Loucy (cell line): ENCODE data around the gene DAZL.
A peak's percentile ranks its signal among the peaks of the same experiment; 100 is the strongest.

ENCODE experiments used
- H2AFZ ChIP-seq: fragments of 200-600 bp; sonication (generic); 2 replicates; pipeline ENCODE4 v1.6.0; 2016; ENCODE audit warnings: antibody characterized with exemption, mild to moderate bottlenecking, low read length, moderate library complexity
- H3F3A ChIP-seq: fragments of 200-600 bp; 2 replicates; pipeline ENCODE4 v1.6.0; 2016; ENCODE audit warnings: antibody characterized with exemption, low read depth, mild to moderate bottlenecking
- H3K27me3 ChIP-seq: fragments of 200-600 bp; sonication (generic); 2 replicates; pipeline ENCODE4 v1.6.1; 2014; ENCODE audit warnings: low read length, mild to moderate bottlenecking; ENCODE audit not compliant: insufficient read depth, poor library complexity, severe bottlenecking
- H3K36me3 ChIP-seq: fragments of 200-600 bp; sonication (generic); 2 replicates; pipeline ENCODE4 v1.6.1; 2016; ENCODE audit warnings: low read length; ENCODE audit not compliant: insufficient read depth
- H3K4me1 ChIP-seq: fragments of 200-600 bp; sonication (generic); 2 replicates; pipeline ENCODE4 v1.5.1; 2014; ENCODE audit warnings: low read length, mild to moderate bottlenecking; ENCODE audit not compliant: insufficient read depth, poor library complexity, severe bottlenecking
- H3K4me2 ChIP-seq: fragments of 200-600 bp; sonication (generic); 2 replicates; pipeline ENCODE4 v1.6.0; 2014; ENCODE audit warnings: antibody characterized with exemption, low read length, low read depth, mild to moderate bottlenecking; ENCODE audit not compliant: poor library complexity, severe bottlenecking
- H3K4me3 ChIP-seq: fragments of 200-600 bp; sonication (generic); 2 replicates; pipeline ENCODE4 v1.5.1; 2014; ENCODE audit warnings: low read length, mild to moderate bottlenecking, mixed read lengths; ENCODE audit not compliant: poor library complexity, severe bottlenecking
- H3K79me2 ChIP-seq: fragments of 200-600 bp; sonication (generic); 2 replicates; pipeline ENCODE4 v1.6.1; 2014; ENCODE audit warnings: low read length; ENCODE audit not compliant: insufficient read depth
- H3K9ac ChIP-seq: fragments of 200-600 bp; sonication (generic); 2 replicates; pipeline ENCODE4 v1.6.0; 2014; ENCODE audit warnings: mild to moderate bottlenecking, low read depth, low read length, moderate library complexity; ENCODE audit not compliant: poor library complexity, severe bottlenecking
- H3K9me2 ChIP-seq: fragments of 200-600 bp; sonication (generic); replicated peaks from 2 replicates; pipeline ENCODE4 v1.6.1; 2016; ENCODE audit warnings: low read depth, low read length, mixed read lengths
- H3K9me3 ChIP-seq: fragments of 200-600 bp; sonication (generic); 2 replicates; pipeline ENCODE4 v1.6.1; 2014; ENCODE audit warnings: mild to moderate bottlenecking, antibody characterized with exemption, low read length, low read depth; ENCODE audit not compliant: insufficient read depth
- H4K20me1 ChIP-seq: fragments of 200-600 bp; sonication (generic); 2 replicates; pipeline ENCODE4 v1.6.0; 2014; ENCODE audit warnings: antibody characterized with exemption, low read length, mild to moderate bottlenecking; ENCODE audit not compliant: insufficient read depth, poor library complexity, severe bottlenecking
- CTCF ChIP-seq: fragments of 200-600 bp; sonication (generic); conservative IDR thresholded peaks from 2 replicates; pipeline ENCODE4 v1.5.1; 2014; ENCODE audit warnings: mild to moderate bottlenecking, antibody characterized with exemption, low read length
- EZH2phosphoT487 ChIP-seq: fragments of 200-600 bp; IDR thresholded peaks from 2 replicates; pipeline ENCODE4 v1.6.1; 2018; ENCODE audit warnings: antibody characterized with exemption, mild to moderate bottlenecking, moderate library complexity, borderline replicate concordance

DAZL gene

GRCh38 chr3:16589867-16590624, 15.2 kb downstream of the DAZL start:
- no peak for TF ChIP-seq CTCF
- no peak for TF ChIP-seq EZH2phosphoT487
- H3F3A ChIP-seq: 0 out of 2 replicates have a peak, but pooled peaks cover 3% of the 10 kb centered on the region
- H4K20me1 ChIP-seq: no peaks in the 10 kb centered on the region
- H3K4me3 ChIP-seq: no peak overlapping the region
- H3K36me3 ChIP-seq: no peaks in the 10 kb centered on the region
- no peaks in the 10 kb centered on the region for H3K9me3 ChIP-seq
- peaks cover 4% of the 10 kb centered on the region for H3K4me1 ChIP-seq
- no peaks in the 10 kb centered on the region for H3K79me2 ChIP-seq
- no peaks in the 10 kb centered on the region for H3K9me2 ChIP-seq
- no peak overlapping the region for H3K9ac ChIP-seq
- H3K27me3 ChIP-seq: no peaks in the 10 kb centered on the region
- H2AFZ ChIP-seq: no peak overlapping the region; the same call in 1 of the 2 replicates
- no peak overlapping the region for H3K4me2 ChIP-seq

- Histone ChIP-seq H3K27me3 (no peaks in the 10 kb centered on the region), H3K36me3 (no peaks in the 10 kb centered on the region), H3K9ac (no peak overlapping the region)
These were observed 16.1 kb downstream of the DAZL start for GRCh38 chr3:16589120-16589519.

GRCh38 chr3:16587681-16588060, 17.6 kb downstream of the DAZL start:
- Histone ChIP-seq H4K20me1 (no peaks in the 10 kb centered on the region), H2AFZ (peak overlapping the region; percentile 72; the same call in 1 of the 2 replicates), H3K4me2 (no peak overlapping the region), H3K9me2 (no peaks in the 10 kb centered on the region), H3K27me3 (no peaks in the 10 kb centered on the region), H3K79me2 (no peaks in the 10 kb centered on the region), H3F3A (0 out of 2 replicates have a peak, but pooled peaks cover 3% of the 10 kb centered on the region), H3K36me3 (no peaks in the 10 kb centered on the region), H3K9ac (no peak overlapping the region), H3K4me1 (peaks cover 4% of the 10 kb centered on the region), H3K4me3 (no peak overlapping the region), H3K9me3 (no peaks in the 10 kb centered on the region)
- TF ChIP-seq CTCF: no peak
- no peak for TF ChIP-seq EZH2phosphoT487

More at GRCh38 chr3:16589120-16589519, 16.1 kb downstream of the DAZL start:
- TF ChIP-seq CTCF (no peak), EZH2phosphoT487 (no peak)
- peaks cover 4% of the 10 kb centered on the region for H3K4me1 ChIP-seq
- no peaks in the 10 kb centered on the region for H3K9me2 ChIP-seq
- no peak overlapping the region for H2AFZ ChIP-seq
- H4K20me1 ChIP-seq: no peaks in the 10 kb centered on the region
- no peak overlapping the region for H3K4me3 ChIP-seq
- H3F3A ChIP-seq: 0 out of 2 replicates have a peak, but pooled peaks cover 3% of the 10 kb centered on the region
- H3K79me2 ChIP-seq: no peaks in the 10 kb centered on the region
- no peak overlapping the region for H3K4me2 ChIP-seq
- H3K9me3 ChIP-seq: no peaks in the 10 kb centered on the region
